Kidney epithelial cell (primary cell): ENCODE measurements around the gene CYP17A1. TPM values are rescaled to one million over a fixed set of nuclear protein-coding genes. Genes with fewer than 3 reads are reported as not detected.

Experiments used
- DNase-seq: peaks from one replicate; pipeline ENCODE4 v3.0.0-alpha.2; 2010; ENCODE audit warnings: low read depth
- H3K27me3 ChIP-seq: 2 replicates; pipeline ENCODE4 v1.6.0; 2011; ENCODE audit warnings: low read length; ENCODE audit not compliant: control insufficient read depth, insufficient read depth
- H3K36me3 ChIP-seq: 2 replicates; pipeline ENCODE4 v1.5.1; 2011; ENCODE audit warnings: low read length; ENCODE audit not compliant: control insufficient read depth, insufficient read depth
- H3K4me3 ChIP-seq: 2 replicates; pipeline ENCODE4 v1.5.1; 2011; ENCODE audit warnings: low read depth, mild to moderate bottlenecking, control low read depth, low read length
- CTCF ChIP-seq: IDR thresholded peaks from 2 replicates; pipeline ENCODE4 v1.5.1; 2011; ENCODE audit warnings: mild to moderate bottlenecking, moderate library complexity, low read length, control low read depth, inconsistent platforms; ENCODE audit not compliant: insufficient read depth, poor library complexity, severe bottlenecking
- total RNA-seq: library from RNA; depleted of rRNA; stranded (reverse); fragments of >200 nt; gene quantifications from 2 replicates; pipeline ENCODE4 v1.2.3, GENCODE V29; 2015

CYP17A1 gene
- 0.07 TPM in 1 of 2 replicates, not detected in the other for total RNA-seq

- no peak within 1 kb of the TSS for H3K4me3 ChIP-seq
- no peak for TF ChIP-seq CTCF
- H3K27me3 ChIP-seq = peaks cover 5% of the 10 kb centered on the region
- DNase-seq = no peak
- H3K36me3 ChIP-seq = no peaks in the 10 kb centered on the region
Observed at GRCh38 chr10:102837230-102837721, at the start of gene CYP17A1. Gene CYP17A1 (minus strand): TSS chr10:102837413. CDS start chr10:102837361, 52 bp downstream.

GRCh38 chr10:102880256-102880655 is 43.0 kb upstream of the CYP17A1 start:
- DNase-seq = no peak
- no peak for TF ChIP-seq CTCF
- Histone ChIP-seq H3K27me3 (no peaks in the 10 kb centered on the region), H3K4me3 (no peak overlapping the region), H3K36me3 (no peaks in the 10 kb centered on the region)

DNA sequence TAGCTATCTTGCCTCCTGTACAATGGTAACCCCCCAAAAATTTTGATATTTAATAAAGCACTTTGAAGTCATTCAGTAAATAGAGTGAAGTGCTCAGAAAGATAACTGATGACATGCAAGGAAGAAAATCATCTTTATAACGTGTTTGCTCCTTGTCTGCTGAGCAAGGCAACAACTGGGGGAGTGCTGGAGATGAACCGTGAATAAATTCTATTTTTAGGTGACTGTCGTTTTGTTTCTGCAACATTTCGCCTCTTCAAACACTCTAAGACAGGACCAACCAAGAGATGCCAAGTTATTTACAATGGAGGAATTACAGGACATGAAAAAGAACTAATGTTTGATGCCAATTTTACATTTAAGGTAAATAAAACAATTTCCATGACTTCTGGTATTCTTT is 41.4 kb upstream of the CYP17A1 start:
- Histone ChIP-seq H3K27me3 (no peaks in the 10 kb centered on the region), H3K36me3 (no peaks in the 10 kb centered on the region), H3K4me3 (no peak overlapping the region)
- no peak for TF ChIP-seq CTCF
- no peak for DNase-seq

DNA sequence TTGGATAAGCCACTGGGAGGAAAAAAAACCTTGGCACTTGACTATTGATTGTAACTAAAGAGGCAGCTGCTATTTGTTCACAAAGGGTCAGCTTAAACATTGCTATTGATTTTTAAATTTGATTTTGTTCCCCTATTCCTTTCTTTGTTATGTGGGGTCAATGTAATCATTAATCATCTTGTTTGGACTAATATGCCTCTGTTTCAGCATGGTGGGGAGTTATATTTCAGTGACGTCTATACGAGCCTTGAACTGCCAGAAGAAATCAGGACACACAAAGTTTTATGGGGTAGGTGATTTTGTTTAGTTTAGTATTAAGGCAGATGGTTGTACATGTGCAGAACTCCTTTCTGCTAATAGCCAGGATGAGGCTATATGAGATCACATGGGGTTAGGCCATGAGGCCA is 39.5 kb upstream of the CYP17A1 start:
- H3K36me3 ChIP-seq = no peaks in the 10 kb centered on the region
- no peaks in the 10 kb centered on the region for H3K27me3 ChIP-seq
- TF ChIP-seq CTCF = no peak
- H3K4me3 ChIP-seq = no peak overlapping the region
- DNase-seq = no peak

DNA sequence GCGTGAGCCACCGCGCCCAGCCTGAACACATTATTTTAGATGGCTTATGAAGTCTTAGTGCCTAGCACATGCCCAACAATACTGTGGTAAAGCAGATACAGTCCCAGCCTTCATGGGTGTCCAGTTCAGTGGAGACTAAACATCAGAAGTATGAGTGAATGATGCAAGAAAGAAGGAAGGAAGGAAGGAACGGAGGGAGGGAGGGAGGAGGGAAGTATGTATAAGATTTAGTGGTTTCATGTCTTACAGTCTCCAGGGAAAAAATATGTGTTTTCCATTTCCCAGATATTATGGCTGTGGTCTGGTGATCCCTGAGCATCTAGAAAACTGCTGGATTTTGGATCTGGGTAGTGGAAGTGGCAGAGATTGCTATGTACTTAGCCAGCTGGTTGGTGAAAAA is 35.0 kb upstream of the CYP17A1 start:
- no peak for DNase-seq
- TF ChIP-seq CTCF = no peak
- Histone ChIP-seq H3K36me3 (no peaks in the 10 kb centered on the region), H3K4me3 (no peak overlapping the region), H3K27me3 (no peaks in the 10 kb centered on the region)

DNA sequence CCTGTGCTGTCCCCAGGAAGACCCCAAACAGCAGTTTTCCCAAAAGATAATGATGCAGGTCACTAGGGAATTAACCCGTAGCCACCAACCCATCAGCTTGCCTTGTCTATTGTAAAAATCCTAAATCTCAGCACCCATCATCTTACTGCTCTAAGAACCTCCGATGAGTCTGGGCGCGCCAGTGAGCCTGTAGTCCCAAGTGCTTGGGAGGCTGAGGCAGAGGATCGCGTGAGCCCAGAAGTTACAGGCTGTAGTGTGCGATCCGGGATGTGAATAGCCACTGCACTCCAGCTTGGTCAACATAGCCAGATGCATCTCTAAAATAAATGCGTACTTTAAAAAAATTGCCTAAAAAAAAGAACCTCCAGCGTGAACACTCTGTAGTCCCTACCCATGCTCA is 33.0 kb upstream of the CYP17A1 start:
- DNase-seq = no peak
- Histone ChIP-seq H3K4me3 (no peak overlapping the region), H3K36me3 (no peaks in the 10 kb centered on the region), H3K27me3 (no peaks in the 10 kb centered on the region)
- no peak for TF ChIP-seq CTCF
